GM11168 (cell line): ENCODE data around the gene NUP133.
"Not testable (repeated sequence)": the region's sequence is repeated elsewhere in the genome, so short reads cannot be mapped to it uniquely, and the experiment has no call there.

Experiments
- in situ Hi-C: fragments of 300-500 bp; cut with MboI; formaldehyde crosslinking; loops from one replicate; pipeline ENCODE4 v1.12.0; 2022; ENCODE audit warnings: low sequenced_read_pairs; ENCODE audit not compliant: unreplicated experiment

The NUP133 gene

GRCh38 chr1:229511201-229511600 lies 3.1 kb upstream of the NUP133 start:
- in situ Hi-C loops: not testable (repeated sequence)

GRCh38 chr1:229509576-229509975 lies 1.4 kb upstream of the NUP133 start:
- in situ Hi-C loops: no loop called here

GRCh38 chr1:229508823-229509337 lies 739 bp upstream of the NUP133 start:
- in situ Hi-C loops: no loop called here

GRCh38 chr1:229507502-229507901 lies 639 bp downstream of the NUP133 start:
- in situ Hi-C loops: no loop called here

GRCh38 chr1:229506633-229507032 lies 1.5 kb downstream of the NUP133 start:
- in situ Hi-C loops: no loop called here

GRCh38 chr1:229495782-229496181 lies 12.4 kb downstream of the NUP133 start:
- in situ Hi-C loops: no loop called here

- in situ Hi-C loops: no loop called here
These were observed 21.0 kb downstream of the NUP133 start for GRCh38 chr1:229487181-229487580.

- in situ Hi-C loops: no loop called here
These were observed 22.8 kb downstream of the NUP133 start for GRCh38 chr1:229485318-229485717.

- in situ Hi-C loops: loop anchor here (5.0 kb wide), 1 partner anchor 225 kb away; no protein-coding TSS in a partner anchor
These were observed 25.6 kb downstream of the NUP133 start for GRCh38 chr1:229482511-229482910.

GRCh38 chr1:229480495-229480894 lies 27.6 kb downstream of the NUP133 start:
- in situ Hi-C loops: loop anchor here (5.0 kb wide), 1 partner anchor 223 kb away; no protein-coding TSS in a partner anchor

GRCh38 chr1:229479660-229480399 lies 28.3 kb downstream of the NUP133 start:
- in situ Hi-C loops: loop anchor here (5.0 kb wide), 1 partner anchor 223 kb away; no protein-coding TSS in a partner anchor

GRCh38 chr1:229478852-229479251 lies 29.3 kb downstream of the NUP133 start:
- in situ Hi-C loops: no loop called here

- in situ Hi-C loops: not testable (repeated sequence)
These were observed 32.3 kb downstream of the NUP133 start for GRCh38 chr1:229475859-229476258.

- in situ Hi-C loops: no loop called here
These were observed 33.6 kb downstream of the NUP133 start for GRCh38 chr1:229474509-229474908.

GRCh38 chr1:229471175-229471574 lies 37.0 kb downstream of the NUP133 start:
- in situ Hi-C loops: no loop called here

- in situ Hi-C loops: no loop called here
These were observed 37.6 kb downstream of the NUP133 start for GRCh38 chr1:229470406-229471043.

- in situ Hi-C loops: no loop called here
These were observed 41.3 kb downstream of the NUP133 start for GRCh38 chr1:229466887-229467286.

GRCh38 chr1:229464672-229465071 lies 43.5 kb downstream of the NUP133 start:
- in situ Hi-C loops: no loop called here

GRCh38 chr1:229461032-229461668 lies 47.0 kb downstream of the NUP133 start:
- in situ Hi-C loops: no loop called here

- in situ Hi-C loops: no loop called here
These were observed 48.3 kb downstream of the NUP133 start for GRCh38 chr1:229459815-229460214.

- in situ Hi-C loops: no loop called here
These were observed 50.7 kb downstream of the NUP133 start for GRCh38 chr1:229457436-229457835.
